HG02763 (cell line): ENCODE measurements around the gene MYH7.
"Not testable (repeated sequence)": the region's sequence is repeated elsewhere in the genome, so short reads cannot be mapped to it uniquely, and the experiment has no call there.

Source experiments
- ATAC-seq: cut with Tn5 transposase; IDR thresholded peaks from one replicate; pipeline ENCODE4 v1.9.1; 2021; ENCODE audit warnings: mild to moderate bottlenecking, moderate library complexity; ENCODE audit not compliant: unreplicated experiment

MYH7 gene

GRCh38 chr14:23435543-23436326 is at the start of gene MYH7:
MYH7 (minus strand) TSS chr14:23435660; CDS start chr14:23433732, 1,928 bp downstream.
- no peak for ATAC-seq

- no peak for ATAC-seq
Measured at GRCh38 chr14:23483236-23483854, 47.9 kb upstream of the MYH7 start.

- ATAC-seq: no peak
Measured at GRCh38 chr14:23482823-23483148, 47.3 kb upstream of the MYH7 start.

GRCh38 chr14:23481979-23482822 is 46.7 kb upstream of the MYH7 start:
- no peak for ATAC-seq

- no peak for ATAC-seq
Measured at GRCh38 chr14:23481362-23481970, 46.0 kb upstream of the MYH7 start.

GRCh38 chr14:23478109-23478759 is 42.8 kb upstream of the MYH7 start:
- ATAC-seq: no peak

GRCh38 chr14:23470947-23471346 is 35.5 kb upstream of the MYH7 start:
- no peak for ATAC-seq

GRCh38 chr14:23469906-23470403 is 34.5 kb upstream of the MYH7 start:
- no peak for ATAC-seq

GRCh38 chr14:23469127-23469905 is 33.9 kb upstream of the MYH7 start, which contains the start of gene NGDN:
NGDN (plus strand) TSS chr14:23469703; CDS start chr14:23469716, 13 bp downstream.
- ATAC-seq: peak; percentile 96

- no peak for ATAC-seq
Measured at GRCh38 chr14:23468704-23469126, 33.3 kb upstream of the MYH7 start.

- no peak for ATAC-seq
Measured at GRCh38 chr14:23465261-23465660, 29.8 kb upstream of the MYH7 start.

- ATAC-seq: no peak
Measured at GRCh38 chr14:23464700-23465099, 29.2 kb upstream of the MYH7 start.

- no peak for ATAC-seq
Measured at GRCh38 chr14:23460960-23461359, 25.5 kb upstream of the MYH7 start.

GRCh38 chr14:23457587-23458445 is 22.4 kb upstream of the MYH7 start:
- ATAC-seq: no peak

- not testable (repeated sequence) for ATAC-seq
Measured at GRCh38 chr14:23456883-23457586, 21.6 kb upstream of the MYH7 start.

GRCh38 chr14:23454445-23454856 is 19.0 kb upstream of the MYH7 start:
- no peak for ATAC-seq

- no peak for ATAC-seq
Measured at GRCh38 chr14:23452237-23452636, 16.8 kb upstream of the MYH7 start.

- ATAC-seq: no peak
Measured at GRCh38 chr14:23450379-23450778, 14.9 kb upstream of the MYH7 start.
